Natural killer cell (primary cell): ENCODE data around the gene MEIS2. TPM values are rescaled to one million over a fixed set of nuclear protein-coding genes. Genes with fewer than 3 reads are reported as not detected.

Experiments
- ATAC-seq, 3 donors: fragments of 150-1000 bp in 2 of 3; fragments of 200-7000 bp in 1 of 3; cut with Tn5 transposase; 1 replicate in 1 of 3; 2 replicates in 2 of 3; pipeline ENCODE4 v1.10.0; 2021; ENCODE audit warnings: mild to moderate bottlenecking in 2 of 3, moderate library complexity in 2 of 3
- DNase-seq, 2 donors: peaks; one replicate each; pipeline versions ENCODE4 v3.0.0 to v3.0.0-alpha.2; 2013 to 2021; ENCODE audit warnings: mixed read lengths in 1 of 2
- H3K27ac ChIP-seq: one replicate; pipeline ENCODE4 v1.5.1; 2013; ENCODE audit warnings: mild to moderate bottlenecking, low read length
- H3K27me3 ChIP-seq: one replicate; pipeline ENCODE4 v1.6.1; 2013; ENCODE audit warnings: low read length; ENCODE audit not compliant: control insufficient read depth, insufficient read depth
- H3K36me3 ChIP-seq: one replicate; pipeline ENCODE4 v1.6.1; 2013; ENCODE audit warnings: low read length; ENCODE audit not compliant: control insufficient read depth, insufficient read depth
- H3K4me1 ChIP-seq: one replicate; pipeline ENCODE4 v1.6.1; 2013; ENCODE audit warnings: low read length; ENCODE audit not compliant: control insufficient read depth, insufficient read depth
- H3K4me3 ChIP-seq: one replicate; pipeline ENCODE4 v1.5.1; 2013; ENCODE audit warnings: low read length
- H3K9me3 ChIP-seq: one replicate; pipeline ENCODE4 v1.6.1; 2013; ENCODE audit warnings: low read length; ENCODE audit not compliant: control insufficient read depth, insufficient read depth
- H3K27ac Mint-ChIP-seq, 2 donors: one replicate each; pipeline ENCODE4 v1.8.0; 2022; ENCODE audit warnings: mild to moderate bottlenecking in 2 of 2, mixed read lengths in 2 of 2, moderate library complexity in 1 of 2
- H3K27me3 Mint-ChIP-seq, 2 donors: one replicate each; pipeline ENCODE4 v1.8.0; 2022; ENCODE audit warnings: low read depth in 2 of 2, mixed read lengths in 2 of 2
- H3K36me3 Mint-ChIP-seq: one replicate; pipeline ENCODE4 v1.8.0; 2022; ENCODE audit warnings: mixed read lengths
- H3K4me1 Mint-ChIP-seq, 2 donors: one replicate each; pipeline ENCODE4 v1.8.0; 2022; ENCODE audit warnings: mixed read lengths in 2 of 2
- H3K4me3 Mint-ChIP-seq: one replicate; pipeline ENCODE4 v1.8.0; 2022; ENCODE audit warnings: mild to moderate bottlenecking, moderate library complexity, mixed read lengths
- H3K9me3 Mint-ChIP-seq, 2 donors: one replicate each; pipeline ENCODE4 v1.8.0; 2022; ENCODE audit warnings: mixed read lengths in 2 of 2
- CTCF ChIP-seq: fragments of 200-600 bp; IDR thresholded peaks from one replicate; pipeline ENCODE4 v1.8.0; 2022; ENCODE audit warnings: antibody characterized with exemption
- WGBS: methylation state at CpG from one replicate; pipeline ENCODE4 v1.1.7; 2013; ENCODE audit warnings: missing lambda C conversion rate; ENCODE audit not compliant: insufficient coverage; 5-methylcytosine and 5-hydroxymethylcytosine counted together
- intact Hi-C: fragments of 100-400 bp; cut with micrococcal nuclease; formaldehyde crosslinking; loops from one replicate; pipeline ENCODE4 v1.14.2; 2022
- total RNA-seq, 4 donors: library from RNA; stranded (reverse); fragments of 120-200 nt in 1 of 4; gene quantifications; one replicate each; pipeline versions ENCODE4 v1.2.3 to v1.2.4, GENCODE V29; 2013 to 2022

The MEIS2 gene
- total RNA-seq, 3 donors from 2014 or later (not counting 1 experiment from before 2014, with no cell fraction given), result 0.35 TPM; not detected in 2

- peaks cover 2 to 3% of the 10 kb centered on the region in 2 donors for H3K9me3 Mint-ChIP-seq
- Histone ChIP-seq H3K4me1 (no peaks in the 10 kb centered on the region), H3K27ac (no peak overlapping the region), H3K27me3 (peaks cover 24% of the 10 kb centered on the region), H3K9me3 (peaks cover 5% of the 10 kb centered on the region), H3K4me3 (no peak overlapping the region), H3K36me3 (no peaks in the 10 kb centered on the region)
- no peak overlapping the region for H3K4me3 Mint-ChIP-seq
- intact Hi-C loops, result no loop called here
- H3K4me1 Mint-ChIP-seq, result no peaks in the 10 kb centered on the region
- no peak for TF ChIP-seq CTCF
- H3K27me3 Mint-ChIP-seq, result peaks cover 40 to 44% of the 10 kb centered on the region in 2 donors
- H3K36me3 Mint-ChIP-seq, result peaks cover 5% of the 10 kb centered on the region
- ATAC-seq (no peak), DNase-seq (no peak)
- WGBS, result 88% methylated on average over 2 of the region's 5 CpGs
- H3K27ac Mint-ChIP-seq, result no peak overlapping the region
These were observed 225.4 kb downstream of the MEIS2 start for GRCh38 chr15:36874930-36875329.

DNA sequence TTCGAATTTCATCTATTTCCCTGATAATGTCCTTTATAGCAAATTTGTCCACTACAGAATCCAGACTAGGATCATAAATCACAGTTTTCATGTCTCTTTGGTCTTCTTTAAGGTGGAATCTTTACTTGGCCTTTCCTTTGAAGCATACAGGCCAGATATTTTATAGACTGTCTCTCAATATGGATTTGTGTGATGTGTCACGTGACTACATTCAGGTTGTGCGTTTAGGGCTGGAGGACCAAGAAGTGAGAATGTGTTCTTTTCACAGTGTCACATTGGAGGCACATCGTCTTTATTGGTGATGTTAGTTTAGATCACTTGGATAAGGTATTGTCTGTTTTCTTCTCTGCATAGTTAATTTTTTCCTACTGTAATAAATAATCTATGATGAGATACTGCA, 232.9 kb downstream of the MEIS2 start:
- intact Hi-C loops, result no loop called here
- Mint-ChIP-seq H3K27me3 (no peaks in the 10 kb centered on the region), H3K27ac (no peak overlapping the region), H3K4me1 (no peaks in the 10 kb centered on the region), H3K36me3 (no peaks in the 10 kb centered on the region), H3K9me3 (peaks cover 0 to 2% of the 10 kb centered on the region in 2 donors), H3K4me3 (no peak overlapping the region)
- no peak for ATAC-seq
- Histone ChIP-seq H3K36me3 (no peaks in the 10 kb centered on the region), H3K9me3 (no peaks in the 10 kb centered on the region), H3K27ac (no peak overlapping the region), H3K4me3 (no peak overlapping the region), H3K4me1 (no peaks in the 10 kb centered on the region), H3K27me3 (no peaks in the 10 kb centered on the region)
- DNase-seq, result no peak
- WGBS, result 77% methylated on average over 3 of the region's 4 CpGs
- no peak for TF ChIP-seq CTCF

GRCh38 chr15:36866896-36867295, 233.5 kb downstream of the MEIS2 start:
- no CpG with 5 or more reads among the region's 3 CpGs for WGBS
- Mint-ChIP-seq H3K4me1 (no peaks in the 10 kb centered on the region), H3K27me3 (no peaks in the 10 kb centered on the region), H3K4me3 (no peak overlapping the region), H3K36me3 (no peaks in the 10 kb centered on the region), H3K9me3 (peaks cover 2 to 3% of the 10 kb centered on the region in 2 donors), H3K27ac (no peak overlapping the region)
- Histone ChIP-seq H3K27me3 (no peaks in the 10 kb centered on the region), H3K27ac (no peak overlapping the region), H3K9me3 (no peaks in the 10 kb centered on the region), H3K4me1 (no peaks in the 10 kb centered on the region), H3K4me3 (no peak overlapping the region), H3K36me3 (no peaks in the 10 kb centered on the region)
- no peak for DNase-seq
- TF ChIP-seq CTCF, result no peak
- intact Hi-C loops, result no loop called here
- no peak for ATAC-seq

DNA sequence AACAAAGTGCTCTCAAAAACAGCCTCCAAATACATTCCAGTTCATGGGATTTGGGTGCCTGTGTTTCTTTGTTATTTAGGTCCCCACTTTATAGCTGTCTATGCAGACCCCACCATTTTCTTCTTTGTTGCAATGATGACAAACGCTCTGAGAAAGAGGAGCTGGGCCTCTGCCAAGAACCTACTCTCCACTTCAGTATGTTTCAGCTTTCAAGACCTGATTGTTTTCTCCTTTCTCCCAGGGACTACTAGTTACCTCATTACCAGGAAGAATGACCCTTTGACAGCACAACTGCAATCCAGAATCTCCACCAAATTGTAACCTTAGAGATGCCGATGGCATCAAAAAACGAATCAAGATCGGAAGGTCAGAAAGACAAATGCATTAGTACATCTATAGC, 236.8 kb downstream of the MEIS2 start:
- H3K4me1 ChIP-seq, result no peaks in the 10 kb centered on the region
- no peak for TF ChIP-seq CTCF
- no peak overlapping the region for H3K27ac ChIP-seq
- no peak overlapping the region for H3K27ac Mint-ChIP-seq
- no peak overlapping the region for H3K4me3 Mint-ChIP-seq
- H3K4me1 Mint-ChIP-seq, result no peaks in the 10 kb centered on the region
- no peaks in the 10 kb centered on the region for H3K36me3 ChIP-seq
- intact Hi-C loops, result no loop called here
- no peaks in the 10 kb centered on the region for H3K36me3 Mint-ChIP-seq
- 94% methylated on average over 4 of the region's 4 CpGs for WGBS
- ATAC-seq (no peak), DNase-seq (no peak)
- no peaks in the 10 kb centered on the region for H3K27me3 ChIP-seq
- H3K4me3 ChIP-seq, result no peak overlapping the region
- H3K27me3 Mint-ChIP-seq, result no peaks in the 10 kb centered on the region
- no peaks in the 10 kb centered on the region for H3K9me3 ChIP-seq
- H3K9me3 Mint-ChIP-seq, result peaks cover 3 to 11% of the 10 kb centered on the region in 2 donors
